ENCODE measurements around the gene EEF1G.
A peak's percentile ranks its signal among the peaks of the same experiment; 100 is the strongest.
"Not testable (repeated sequence)": the region's sequence is repeated elsewhere in the genome, so short reads cannot be mapped to it uniquely, and the experiment has no call there.

The EEF1G gene

GRCh38 chr11:62603072-62603408 lies 29.3 kb upstream of the EEF1G start:
- no peak for DNase-seq (ENCODE audit: low read depth, low spot score)

- DNase-seq (ENCODE audit: low read depth, low spot score), result no peak
Measured at GRCh38 chr11:62602141-62603071, 28.7 kb upstream of the EEF1G start.

GRCh38 chr11:62601372-62602140 lies 27.9 kb upstream of the EEF1G start, which contains the start of gene MTA2:
TSS of gene MTA2 (minus strand) at chr11:62601865. CDS start at chr11:62601450, 415 bp downstream.
- peak; percentile 96 for DNase-seq (ENCODE audit: low read depth, low spot score)

GRCh38 chr11:62601122-62601371 lies 27.4 kb upstream of the EEF1G start:
- no peak for DNase-seq (ENCODE audit: low read depth, low spot score)

- no peak for DNase-seq (ENCODE audit: low read depth, low spot score)
Measured at GRCh38 chr11:62600367-62601121, 26.9 kb upstream of the EEF1G start.

GRCh38 chr11:62599901-62600300 lies 26.2 kb upstream of the EEF1G start:
- no peak for DNase-seq (ENCODE audit: low read depth, low spot score)

- DNase-seq (ENCODE audit: low read depth, low spot score), result peak; percentile 94
Measured at GRCh38 chr11:62599069-62599696, 25.5 kb upstream of the EEF1G start.

GRCh38 chr11:62595124-62595523 lies 21.4 kb upstream of the EEF1G start:
- no peak for DNase-seq (ENCODE audit: low read depth, low spot score)

GRCh38 chr11:62593434-62594044 lies 19.8 kb upstream of the EEF1G start:
- no peak for DNase-seq (ENCODE audit: low read depth, low spot score)

GRCh38 chr11:62592989-62593421 lies 19.3 kb upstream of the EEF1G start:
- DNase-seq (ENCODE audit: low read depth, low spot score), result no peak

- DNase-seq (ENCODE audit: low read depth, low spot score), result no peak
Measured at GRCh38 chr11:62592146-62592815, 18.6 kb upstream of the EEF1G start.

- DNase-seq (ENCODE audit: low read depth, low spot score), result peak; percentile 97
Measured at GRCh38 chr11:62591448-62592145, 17.9 kb upstream of the EEF1G start, which contains the start of gene TUT1. TSS of gene TUT1 (minus strand) at chr11:62591523. CDS start at chr11:62591485, 38 bp downstream.

- DNase-seq (ENCODE audit: low read depth, low spot score), result no peak
Measured at GRCh38 chr11:62588966-62589637, 15.4 kb upstream of the EEF1G start.

GRCh38 chr11:62585356-62585755 lies 11.7 kb upstream of the EEF1G start:
- not testable (repeated sequence) for DNase-seq (ENCODE audit: low read depth, low spot score)

- DNase-seq (ENCODE audit: low read depth, low spot score), result not testable (repeated sequence)
Measured at GRCh38 chr11:62581735-62582134, 8.0 kb upstream of the EEF1G start.

GRCh38 chr11:62580959-62581715 lies 7.4 kb upstream of the EEF1G start:
- DNase-seq (ENCODE audit: low read depth, low spot score), result no peak

GRCh38 chr11:62579252-62579651 lies 5.6 kb upstream of the EEF1G start:
- DNase-seq (ENCODE audit: low read depth, low spot score), result no peak

- DNase-seq (ENCODE audit: low read depth, low spot score), result no peak
Measured at GRCh38 chr11:62578541-62578940, 4.8 kb upstream of the EEF1G start.

All from smooth muscle cell of the brain vasculature (primary cell).